Hindlimb muscle (tissue), 1 donor: Measurements from ENCODE around the gene ATOX1. TPM values are rescaled to one million over a fixed set of nuclear protein-coding genes. Genes with fewer than 3 reads are reported as not detected.
A peak's percentile ranks its signal among the peaks of the same experiment; 100 is the strongest.

ENCODE experiments used
- DNase-seq: peaks from one replicate; pipeline ENCODE4 v3.0.0-alpha.2; 2013
- polyA plus RNA-seq: library from polyadenylated mRNA; unstranded; fragments of 120-200 nt; gene quantifications from one replicate; pipeline ENCODE4 v1.2.1, GENCODE V29; 2013; ENCODE audit not compliant: insufficient read length

ATOX1 gene
- polyA plus RNA-seq, 1 donor, result 44.0 TPM

GRCh38 chr5:151697452-151697851 lies 61.0 kb downstream of the ATOX1 start:
- no peak for DNase-seq

GRCh38 chr5:151696470-151697061 lies 61.9 kb downstream of the ATOX1 start:
- peak; percentile 94 for DNase-seq

DNA sequence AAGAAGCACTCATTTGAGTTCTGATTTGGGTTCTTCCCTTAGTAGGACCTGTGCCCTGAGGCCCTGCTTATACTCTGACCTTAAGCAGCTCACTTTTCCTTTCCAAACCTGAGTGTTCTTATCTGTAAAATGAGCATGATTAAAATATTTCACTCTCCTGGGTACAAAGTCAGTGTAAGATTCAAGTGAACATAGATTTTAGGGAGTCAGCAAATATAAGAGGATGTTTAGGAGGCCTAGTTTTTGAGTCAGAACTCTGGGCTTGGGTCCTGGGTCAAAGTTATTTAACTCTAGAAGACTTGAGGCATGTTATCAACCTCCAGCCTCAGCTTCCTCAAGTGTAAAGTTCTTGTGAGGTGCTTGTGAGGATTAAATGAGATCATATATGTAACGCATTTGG lies 63.0 kb downstream of the ATOX1 start:
- no peak for DNase-seq

- no peak for DNase-seq
Measured at GRCh38 chr5:151694035-151694485, 64.4 kb downstream of the ATOX1 start.

Other genes starting within 250 kb of the ATOX1 start
- gene FAT2, start 167.3 kb downstream of the ATOX1 start, polyA plus RNA-seq, result 0.66 TPM
- 3,722 TPM for gene SPARC, start 71.7 kb downstream of the ATOX1 start, polyA plus RNA-seq
- 90.6 TPM for gene G3BP1, start 13.3 kb upstream of the ATOX1 start, polyA plus RNA-seq
- gene GLRA1, start 166.2 kb upstream of the ATOX1 start, polyA plus RNA-seq, result not detected